H1 (cell line): ENCODE results near the gene NFIA. TPM values are rescaled to one million over a fixed set of nuclear protein-coding genes. Genes with fewer than 3 reads are reported as not detected.

Source experiments
- CTCF ChIA-PET: fragments of 300-600 bp; sonication (Branson Sonifier 250); formaldehyde crosslinking; loops from one replicate; lab custom pipeline; 2021; ENCODE audit not compliant: partially characterized antibody; lab: Charles Lee
- POLR2A ChIA-PET: fragments of 300-600 bp; sonication (Branson Sonifier 250); formaldehyde crosslinking; loops from one replicate; lab custom pipeline; 2021; ENCODE audit warnings: inconsistent platforms; ENCODE audit not compliant: partially characterized antibody; lab: Charles Lee
- DNase-seq, 2 experiments: peaks; one replicate each; pipeline versions ENCODE4 v3.0.0 to v3.0.0-alpha.2; 2010 to 2022; ENCODE audit warnings: low spot score in 2 of 2, low read depth in 1 of 2, mixed read lengths in 1 of 2
- FAIRE-seq: peaks from 2 replicates; lab custom pipeline; 2011; peaks lifted over from hg19 to GRCh38; lab: Jason Lieb, UNC
- H2AFZ ChIP-seq: 2 replicates; pipeline ENCODE4 v1.8.1; 2012; ENCODE audit warnings: low read length, inconsistent platforms
- H2AK5ac ChIP-seq: 2 replicates; pipeline ENCODE4 v1.6.1; 2013; ENCODE audit warnings: low read depth, low read length
- H2BK120ac ChIP-seq: replicated peaks from 2 replicates; pipeline ENCODE3; 2013; ENCODE audit warnings: low read depth, low read length, inconsistent platforms
- H2BK12ac ChIP-seq: 2 replicates; pipeline ENCODE4 v1.6.1; 2013; ENCODE audit warnings: low read depth, low read length
- H2BK15ac ChIP-seq: 2 replicates; pipeline ENCODE4 v1.6.1; 2013; ENCODE audit warnings: low read length
- H2BK20ac ChIP-seq: 2 replicates; pipeline ENCODE4 v1.6.1; 2013; ENCODE audit warnings: low read length
- H2BK5ac ChIP-seq: 2 replicates; pipeline ENCODE4 v1.6.1; 2013; ENCODE audit warnings: low read depth, low read length
- H3K14ac ChIP-seq: 2 replicates; pipeline ENCODE4 v1.6.1; 2013; ENCODE audit warnings: inconsistent platforms; ENCODE audit not compliant: insufficient read length
- H3K18ac ChIP-seq: 2 replicates; pipeline ENCODE4 v1.6.1; 2013; ENCODE audit warnings: low read length; ENCODE audit errors: extremely low read depth
- H3K23ac ChIP-seq: 2 replicates; pipeline ENCODE4 v1.6.1; 2013; ENCODE audit warnings: inconsistent platforms; ENCODE audit not compliant: insufficient read length
- H3K23me2 ChIP-seq: 2 replicates; pipeline ENCODE4 v1.6.1; 2013; ENCODE audit warnings: low read depth, low read length
- H3K27ac ChIP-seq: 2 replicates; pipeline ENCODE4 v1.6.1; 2011; ENCODE audit warnings: low read depth, low read length, inconsistent platforms
- H3K27me3 ChIP-seq, 4 experiments: replicated peaks in 1 of 4; 1 replicate in 1 of 4; 2 replicates in 3 of 4; pipeline versions ENCODE4 v1.6.1 to v1.8.1; 2011 to 2013; ENCODE audit warnings: low read length in 3 of 4, mild to moderate bottlenecking in 3 of 4, inconsistent platforms in 2 of 4, mixed read lengths in 2 of 4, moderate library complexity in 1 of 4; ENCODE audit not compliant: control insufficient read depth in 3 of 4, insufficient read depth in 3 of 4; ENCODE audit errors: extremely low read depth in 1 of 4
- H3K36me3 ChIP-seq, 4 experiments: 2 replicates each; pipeline versions ENCODE4 v1.6.1 to v1.8.1; 2011 to 2013; ENCODE audit warnings: mild to moderate bottlenecking in 4 of 4, low read length in 3 of 4, moderate library complexity in 2 of 4, control low read depth in 1 of 4, inconsistent platforms in 1 of 4; ENCODE audit not compliant: insufficient read depth in 4 of 4, control insufficient read depth in 2 of 4
- H3K4ac ChIP-seq: replicated peaks from 2 replicates; pipeline ENCODE3; 2013; ENCODE audit warnings: low read length, low read depth, mixed read lengths, inconsistent platforms; ENCODE audit not compliant: insufficient read length
- H3K4me1 ChIP-seq, 4 experiments: replicated peaks in 1 of 4; 1 replicate in 1 of 4; 2 replicates in 3 of 4; pipeline versions ENCODE4 v1.6.1 to v1.8.1; 2011 to 2013; ENCODE audit warnings: low read length in 3 of 4, inconsistent platforms in 2 of 4, mixed read lengths in 1 of 4; ENCODE audit not compliant: insufficient read depth in 4 of 4, control insufficient read depth in 3 of 4
- H3K4me2 ChIP-seq, 2 experiments: 2 replicates each; pipeline versions ENCODE4 v1.6.1 to v1.8.1; 2011 to 2013; ENCODE audit warnings: low read depth in 2 of 2, low read length in 2 of 2, control low read depth in 1 of 2, inconsistent platforms in 1 of 2, mild to moderate bottlenecking in 1 of 2; ENCODE audit not compliant: insufficient read depth in 1 of 2
- H3K4me3 ChIP-seq, 4 experiments: fragments of 200-600, 300-600 bp in 1 of 4; sonication (generic), shearing (Covaris generic), sonication (Bioruptor Twin) in 1 of 4; 2 replicates each; pipeline versions ENCODE4 v1.5.1 to v1.8.1; 2011 to 2016; ENCODE audit warnings: low read length in 4 of 4, low read depth in 3 of 4, control low read depth in 2 of 4, inconsistent platforms in 2 of 4, mild to moderate bottlenecking in 2 of 4, mixed read lengths in 1 of 4, moderate library complexity in 1 of 4; ENCODE audit not compliant: insufficient read depth in 2 of 4; ENCODE audit errors: extremely low read depth in 1 of 4
- H3K56ac ChIP-seq: replicated peaks from 2 replicates; pipeline ENCODE3; 2013; ENCODE audit warnings: low read depth, mild to moderate bottlenecking, mixed read lengths, low read length, inconsistent platforms; ENCODE audit not compliant: insufficient read length
- H3K79me1 ChIP-seq: 2 replicates; pipeline ENCODE4 v1.6.1; 2013; ENCODE audit warnings: low read depth, low read length, control low read depth
- H3K79me2 ChIP-seq, 2 experiments: 2 replicates each; pipeline versions ENCODE4 v1.6.1 to v1.8.1; 2012 to 2013; ENCODE audit warnings: low read length in 2 of 2, mild to moderate bottlenecking in 2 of 2, inconsistent platforms in 1 of 2; ENCODE audit not compliant: insufficient read depth in 2 of 2, control insufficient read depth in 1 of 2
- H3K9ac ChIP-seq, 4 experiments: replicated peaks in 1 of 4; 1 replicate in 1 of 4; 2 replicates in 3 of 4; pipeline versions ENCODE4 v1.6.1 to v1.8.1; 2011 to 2013; ENCODE audit warnings: low read depth in 3 of 4, low read length in 3 of 4, control low read depth in 2 of 4, mild to moderate bottlenecking in 2 of 4, moderate library complexity in 2 of 4, inconsistent platforms in 1 of 4; ENCODE audit errors: extremely low read depth in 1 of 4
- H3K9me3 ChIP-seq, 2 experiments: 2 replicates each; pipeline versions ENCODE4 v1.6.1 to v1.8.1; 2012 to 2013; ENCODE audit warnings: mild to moderate bottlenecking in 2 of 2, moderate library complexity in 2 of 2, control low read depth in 1 of 2, inconsistent platforms in 1 of 2, low read depth in 1 of 2, low read length in 1 of 2, mixed read lengths in 1 of 2; ENCODE audit not compliant: insufficient read depth in 2 of 2
- H4K20me1 ChIP-seq, 2 experiments: replicated peaks in 1 of 2; 2 replicates each; pipeline versions ENCODE3 to v1.8.1; 2011 to 2013; ENCODE audit warnings: inconsistent platforms in 2 of 2, low read length in 2 of 2, mild to moderate bottlenecking in 1 of 2; ENCODE audit not compliant: insufficient read depth in 2 of 2, control insufficient read depth in 1 of 2
- H4K5ac ChIP-seq: 2 replicates; pipeline ENCODE4 v1.6.1; 2013; ENCODE audit warnings: low read length, low read depth, mixed read lengths, inconsistent platforms; ENCODE audit not compliant: insufficient read length
- H4K8ac ChIP-seq: 2 replicates; pipeline ENCODE4 v1.8.0; 2013; ENCODE audit warnings: mild to moderate bottlenecking, moderate library complexity, low read length, inconsistent platforms; ENCODE audit not compliant: insufficient read depth; ENCODE audit errors: extremely low read depth
- H4K91ac ChIP-seq: replicated peaks from 2 replicates; pipeline ENCODE3; 2013; ENCODE audit warnings: low read length, mixed read lengths, inconsistent platforms; ENCODE audit not compliant: insufficient read length
- MAFK ChIP-seq: IDR thresholded peaks from 2 replicates; pipeline ENCODE4 v1.6.1; 2012; ENCODE audit warnings: low read depth, mild to moderate bottlenecking, improper control_type of control experiment, low read length
- WGBS, 2 experiments: shearing (Covaris generic) in 1 of 2; methylation state at CpG; one replicate each; pipeline versions ENCODE4 v1.1.6 to v1.1.7; 2013 to 2015; ENCODE audit warnings: low lambda C conversion rate in 2 of 2, mixed read lengths in 2 of 2, inconsistent platforms in 1 of 2, low coverage in 1 of 2, missing lambda C conversion rate in 1 of 2; ENCODE audit not compliant: insufficient replicate concordance in 2 of 2, insufficient coverage in 1 of 2, insufficient read length in 1 of 2; ENCODE audit errors: extremely low coverage in 1 of 2, missing lambda C conversion rate in 1 of 2; 5-methylcytosine and 5-hydroxymethylcytosine counted together
- polyA plus RNA-seq, 7 experiments: library from polyadenylated mRNA; depleted of rRNA in 3 of 7; stranded (reverse) in 5 of 7; unstranded in 2 of 7; fragments of >200 nt in 5 of 7; fragments of 200-250 nt in 2 of 7; gene quantifications; 1 replicate in 5 of 7; 2 replicates in 1 of 7; 4 replicates in 1 of 7; pipeline versions ENCODE4 v1.2.1 to v1.2.3, GENCODE V29; 2011 to 2013; ENCODE audit warnings: missing spikeins in 2 of 7, mixed read lengths in 2 of 7
- total RNA-seq: library from RNA; stranded (reverse); fragmentation: NEBNext Ultra II Directional; extraction: Animal tissue kit (Norgen Biotek cat#: 25700); gene quantifications from 2 replicates; pipeline ENCODE4 v1.2.1, GENCODE V29; 2021

NFIA gene
- total and polyA plus RNA-seq, 2 of the 8 experiments (the other 6 are each of a cell fraction or from before 2014, with no cell fraction given): 1.8 to 2.3 TPM

DNA sequence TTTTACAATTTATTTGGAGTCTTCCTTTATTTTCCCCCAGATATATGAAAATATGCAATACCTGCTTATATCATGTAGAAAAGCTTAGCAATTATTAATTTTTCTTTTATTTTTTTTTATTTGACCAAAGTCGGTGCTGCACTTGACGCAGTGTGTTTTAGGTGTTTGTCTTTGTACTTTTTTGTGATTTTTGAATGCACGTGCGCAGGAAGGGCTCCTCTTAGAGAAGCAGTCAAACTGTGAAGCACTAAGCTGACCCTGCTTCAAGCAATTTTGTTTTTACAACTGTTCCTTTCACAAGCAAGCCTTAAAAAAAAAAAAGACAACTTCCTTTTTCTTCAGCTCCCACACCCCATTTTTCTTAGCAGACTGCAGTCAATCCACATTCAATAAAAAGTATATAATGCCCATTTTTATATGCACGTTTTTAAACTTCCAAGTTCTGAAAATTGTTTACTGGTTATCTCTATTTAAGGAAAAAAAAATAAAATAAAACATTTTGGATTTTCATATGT lies 375.2 kb downstream of the NFIA start:
- ChIA-PET CTCF (interaction anchor here (0.9 to 1.3 kb wide), 3 partner anchors 123 to 1301 kb away, joined by 3 to 6 read pairs (median 3); no protein-coding TSS in a partner anchor), POLR2A (no interaction called here)
- no peak for FAIRE-seq
- no peak overlapping the region for H3K4me3 ChIP-seq
- H3K14ac ChIP-seq: no peak overlapping the region
- no peak overlapping the region for H3K4ac ChIP-seq
- no peak overlapping the region for H3K9ac ChIP-seq
- H4K5ac ChIP-seq: no peak overlapping the region
- no peak overlapping the region for H2BK12ac ChIP-seq
- H2BK120ac ChIP-seq: no peak overlapping the region
- H2BK5ac ChIP-seq: no peak overlapping the region
- no peak overlapping the region for H3K4me2 ChIP-seq
- no peak overlapping the region for H3K23ac ChIP-seq
- H2AK5ac ChIP-seq: no peak overlapping the region
- peaks cover 6 to 17% (median 12%) of the 10 kb centered on the region in 4 experiments; a peak in 6 of 7 replicates for H3K4me1 ChIP-seq
- 68% methylated on average over 5 of the region's 5 CpGs; no CpG with 5 or more reads in 1 of the 2 experiments for WGBS, 2 experiments
- no peak for TF ChIP-seq MAFK
- TF ChIP-seq, all 59 proteins: peak for 0
- no peak overlapping the region for H4K91ac ChIP-seq
- H3K79me1 ChIP-seq: no peaks in the 10 kb centered on the region
- no peak for DNase-seq
- H2BK20ac ChIP-seq: no peak overlapping the region
- no peak overlapping the region for H2BK15ac ChIP-seq
- no peaks in the 10 kb centered on the region for H3K9me3 ChIP-seq
- H3K23me2 ChIP-seq: no peaks in the 10 kb centered on the region
- H3K18ac ChIP-seq: no peak overlapping the region
- no peak overlapping the region for H4K8ac ChIP-seq
- H3K56ac ChIP-seq: no peak overlapping the region
- H3K36me3 ChIP-seq: no peaks in the 10 kb centered on the region
- H4K20me1 ChIP-seq: no peaks in the 10 kb centered on the region
- no peak overlapping the region for H2AFZ ChIP-seq
- no peak overlapping the region for H3K27ac ChIP-seq
- H3K27me3 ChIP-seq: no peaks in the 10 kb centered on the region; a peak in 1 of 7 replicates
- H3K79me2 ChIP-seq: no peaks in the 10 kb centered on the region
